H1 (cell line): ENCODE data around the gene AFF1. TPM values are rescaled to one million over a fixed set of nuclear protein-coding genes. Genes with fewer than 3 reads are reported as not detected.

ENCODE experiments used
- CTCF ChIA-PET: fragments of 300-600 bp; sonication (Branson Sonifier 250); formaldehyde crosslinking; loops from one replicate; lab custom pipeline; 2021; ENCODE audit not compliant: partially characterized antibody; lab: Charles Lee
- POLR2A ChIA-PET: fragments of 300-600 bp; sonication (Branson Sonifier 250); formaldehyde crosslinking; loops from one replicate; lab custom pipeline; 2021; ENCODE audit warnings: inconsistent platforms; ENCODE audit not compliant: partially characterized antibody; lab: Charles Lee
- DNase-seq, 2 experiments: peaks; one replicate each; pipeline versions ENCODE4 v3.0.0 to v3.0.0-alpha.2; 2010 to 2022; ENCODE audit warnings: low spot score in 2 of 2, low read depth in 1 of 2, mixed read lengths in 1 of 2
- FAIRE-seq: peaks from 2 replicates; lab custom pipeline; 2011; peaks lifted over from hg19 to GRCh38; lab: Jason Lieb, UNC
- H2AFZ ChIP-seq: 2 replicates; pipeline ENCODE4 v1.8.1; 2012; ENCODE audit warnings: low read length, inconsistent platforms
- H2AK5ac ChIP-seq: 2 replicates; pipeline ENCODE4 v1.6.1; 2013; ENCODE audit warnings: low read depth, low read length
- H2BK120ac ChIP-seq: replicated peaks from 2 replicates; pipeline ENCODE3; 2013; ENCODE audit warnings: low read depth, low read length, inconsistent platforms
- H2BK12ac ChIP-seq: 2 replicates; pipeline ENCODE4 v1.6.1; 2013; ENCODE audit warnings: low read depth, low read length
- H2BK15ac ChIP-seq: 2 replicates; pipeline ENCODE4 v1.6.1; 2013; ENCODE audit warnings: low read length
- H2BK20ac ChIP-seq: 2 replicates; pipeline ENCODE4 v1.6.1; 2013; ENCODE audit warnings: low read length
- H2BK5ac ChIP-seq: 2 replicates; pipeline ENCODE4 v1.6.1; 2013; ENCODE audit warnings: low read depth, low read length
- H3K14ac ChIP-seq: 2 replicates; pipeline ENCODE4 v1.6.1; 2013; ENCODE audit warnings: inconsistent platforms; ENCODE audit not compliant: insufficient read length
- H3K18ac ChIP-seq: 2 replicates; pipeline ENCODE4 v1.6.1; 2013; ENCODE audit warnings: low read length; ENCODE audit errors: extremely low read depth
- H3K23ac ChIP-seq: 2 replicates; pipeline ENCODE4 v1.6.1; 2013; ENCODE audit warnings: inconsistent platforms; ENCODE audit not compliant: insufficient read length
- H3K23me2 ChIP-seq: 2 replicates; pipeline ENCODE4 v1.6.1; 2013; ENCODE audit warnings: low read depth, low read length
- H3K27ac ChIP-seq: 2 replicates; pipeline ENCODE4 v1.6.1; 2011; ENCODE audit warnings: low read depth, low read length, inconsistent platforms
- H3K27me3 ChIP-seq, 4 experiments: replicated peaks in 1 of 4; 1 replicate in 1 of 4; 2 replicates in 3 of 4; pipeline versions ENCODE4 v1.6.1 to v1.8.1; 2011 to 2013; ENCODE audit warnings: low read length in 3 of 4, mild to moderate bottlenecking in 3 of 4, inconsistent platforms in 2 of 4, mixed read lengths in 2 of 4, moderate library complexity in 1 of 4; ENCODE audit not compliant: control insufficient read depth in 3 of 4, insufficient read depth in 3 of 4; ENCODE audit errors: extremely low read depth in 1 of 4
- H3K36me3 ChIP-seq, 4 experiments: 2 replicates each; pipeline versions ENCODE4 v1.6.1 to v1.8.1; 2011 to 2013; ENCODE audit warnings: mild to moderate bottlenecking in 4 of 4, low read length in 3 of 4, moderate library complexity in 2 of 4, control low read depth in 1 of 4, inconsistent platforms in 1 of 4; ENCODE audit not compliant: insufficient read depth in 4 of 4, control insufficient read depth in 2 of 4
- H3K4ac ChIP-seq: replicated peaks from 2 replicates; pipeline ENCODE3; 2013; ENCODE audit warnings: low read length, low read depth, mixed read lengths, inconsistent platforms; ENCODE audit not compliant: insufficient read length
- H3K4me1 ChIP-seq, 4 experiments: replicated peaks in 1 of 4; 1 replicate in 1 of 4; 2 replicates in 3 of 4; pipeline versions ENCODE4 v1.6.1 to v1.8.1; 2011 to 2013; ENCODE audit warnings: low read length in 3 of 4, inconsistent platforms in 2 of 4, mixed read lengths in 1 of 4; ENCODE audit not compliant: insufficient read depth in 4 of 4, control insufficient read depth in 3 of 4
- H3K4me2 ChIP-seq, 2 experiments: 2 replicates each; pipeline versions ENCODE4 v1.6.1 to v1.8.1; 2011 to 2013; ENCODE audit warnings: low read depth in 2 of 2, low read length in 2 of 2, control low read depth in 1 of 2, inconsistent platforms in 1 of 2, mild to moderate bottlenecking in 1 of 2; ENCODE audit not compliant: insufficient read depth in 1 of 2
- H3K4me3 ChIP-seq, 4 experiments: fragments of 200-600, 300-600 bp in 1 of 4; sonication (generic), shearing (Covaris generic), sonication (Bioruptor Twin) in 1 of 4; 2 replicates each; pipeline versions ENCODE4 v1.5.1 to v1.8.1; 2011 to 2016; ENCODE audit warnings: low read length in 4 of 4, low read depth in 3 of 4, control low read depth in 2 of 4, inconsistent platforms in 2 of 4, mild to moderate bottlenecking in 2 of 4, mixed read lengths in 1 of 4, moderate library complexity in 1 of 4; ENCODE audit not compliant: insufficient read depth in 2 of 4; ENCODE audit errors: extremely low read depth in 1 of 4
- H3K56ac ChIP-seq: replicated peaks from 2 replicates; pipeline ENCODE3; 2013; ENCODE audit warnings: low read depth, mild to moderate bottlenecking, mixed read lengths, low read length, inconsistent platforms; ENCODE audit not compliant: insufficient read length
- H3K79me1 ChIP-seq: 2 replicates; pipeline ENCODE4 v1.6.1; 2013; ENCODE audit warnings: low read depth, low read length, control low read depth
- H3K79me2 ChIP-seq, 2 experiments: 2 replicates each; pipeline versions ENCODE4 v1.6.1 to v1.8.1; 2012 to 2013; ENCODE audit warnings: low read length in 2 of 2, mild to moderate bottlenecking in 2 of 2, inconsistent platforms in 1 of 2; ENCODE audit not compliant: insufficient read depth in 2 of 2, control insufficient read depth in 1 of 2
- H3K9ac ChIP-seq, 4 experiments: replicated peaks in 1 of 4; 1 replicate in 1 of 4; 2 replicates in 3 of 4; pipeline versions ENCODE4 v1.6.1 to v1.8.1; 2011 to 2013; ENCODE audit warnings: low read depth in 3 of 4, low read length in 3 of 4, control low read depth in 2 of 4, mild to moderate bottlenecking in 2 of 4, moderate library complexity in 2 of 4, inconsistent platforms in 1 of 4; ENCODE audit errors: extremely low read depth in 1 of 4
- H3K9me3 ChIP-seq, 2 experiments: 2 replicates each; pipeline versions ENCODE4 v1.6.1 to v1.8.1; 2012 to 2013; ENCODE audit warnings: mild to moderate bottlenecking in 2 of 2, moderate library complexity in 2 of 2, control low read depth in 1 of 2, inconsistent platforms in 1 of 2, low read depth in 1 of 2, low read length in 1 of 2, mixed read lengths in 1 of 2; ENCODE audit not compliant: insufficient read depth in 2 of 2
- H4K20me1 ChIP-seq, 2 experiments: replicated peaks in 1 of 2; 2 replicates each; pipeline versions ENCODE3 to v1.8.1; 2011 to 2013; ENCODE audit warnings: inconsistent platforms in 2 of 2, low read length in 2 of 2, mild to moderate bottlenecking in 1 of 2; ENCODE audit not compliant: insufficient read depth in 2 of 2, control insufficient read depth in 1 of 2
- H4K5ac ChIP-seq: 2 replicates; pipeline ENCODE4 v1.6.1; 2013; ENCODE audit warnings: low read length, low read depth, mixed read lengths, inconsistent platforms; ENCODE audit not compliant: insufficient read length
- H4K8ac ChIP-seq: 2 replicates; pipeline ENCODE4 v1.8.0; 2013; ENCODE audit warnings: mild to moderate bottlenecking, moderate library complexity, low read length, inconsistent platforms; ENCODE audit not compliant: insufficient read depth; ENCODE audit errors: extremely low read depth
- H4K91ac ChIP-seq: replicated peaks from 2 replicates; pipeline ENCODE3; 2013; ENCODE audit warnings: low read length, mixed read lengths, inconsistent platforms; ENCODE audit not compliant: insufficient read length
- ATF2 ChIP-seq: IDR thresholded peaks from 2 replicates; pipeline ENCODE4 v1.6.1; 2012; ENCODE audit warnings: low read length, inconsistent platforms
- BRCA1 ChIP-seq: IDR thresholded peaks from 2 replicates; pipeline ENCODE4 v1.6.1; 2012; ENCODE audit warnings: low read depth, low read length, improper control_type of control experiment
- CBX5 ChIP-seq: fragments of 300-800, 300-1000 bp; sonication (generic); IDR thresholded peaks from 2 replicates; pipeline ENCODE4 v1.7.1; 2016; ENCODE audit warnings: antibody characterized with exemption, low read length, low read depth
- NANOG ChIP-seq: IDR thresholded peaks from 2 replicates; pipeline ENCODE4 v1.6.1; 2011; ENCODE audit warnings: low read length, low read depth, mild to moderate bottlenecking, inconsistent platforms; ENCODE audit not compliant: insufficient read depth, poor library complexity, severe bottlenecking
- RFX5 ChIP-seq: IDR thresholded peaks from 2 replicates; pipeline ENCODE4 v1.6.1; 2011; ENCODE audit warnings: low read depth, low read length, improper control_type of control experiment, borderline replicate concordance
- SIRT6 ChIP-seq: IDR thresholded peaks from one replicate; pipeline ENCODE4 v1.7.1; 2012; ENCODE audit warnings: low read length, inconsistent platforms
- USF2 ChIP-seq: IDR thresholded peaks from 2 replicates; pipeline ENCODE4 v1.6.1; 2011; ENCODE audit warnings: low read length, improper control_type of control experiment
- WGBS, 2 experiments: shearing (Covaris generic) in 1 of 2; methylation state at CpG; one replicate each; pipeline versions ENCODE4 v1.1.6 to v1.1.7; 2013 to 2015; ENCODE audit warnings: low lambda C conversion rate in 2 of 2, mixed read lengths in 2 of 2, inconsistent platforms in 1 of 2, low coverage in 1 of 2, missing lambda C conversion rate in 1 of 2; ENCODE audit not compliant: insufficient replicate concordance in 2 of 2, insufficient coverage in 1 of 2, insufficient read length in 1 of 2; ENCODE audit errors: extremely low coverage in 1 of 2, missing lambda C conversion rate in 1 of 2; 5-methylcytosine and 5-hydroxymethylcytosine counted together
- polyA plus RNA-seq, 7 experiments: library from polyadenylated mRNA; depleted of rRNA in 3 of 7; stranded (reverse) in 5 of 7; unstranded in 2 of 7; fragments of >200 nt in 5 of 7; fragments of 200-250 nt in 2 of 7; gene quantifications; 1 replicate in 5 of 7; 2 replicates in 1 of 7; 4 replicates in 1 of 7; pipeline versions ENCODE4 v1.2.1 to v1.2.3, GENCODE V29; 2011 to 2013; ENCODE audit warnings: missing spikeins in 2 of 7, mixed read lengths in 2 of 7
- total RNA-seq: library from RNA; stranded (reverse); fragmentation: NEBNext Ultra II Directional; extraction: Animal tissue kit (Norgen Biotek cat#: 25700); gene quantifications from 2 replicates; pipeline ENCODE4 v1.2.1, GENCODE V29; 2021

The AFF1 gene
- total and polyA plus RNA-seq, 2 of the 8 experiments (the other 6 are each of a cell fraction or from before 2014, with no cell fraction given) = 14.8 to 85.5 TPM

- Histone ChIP-seq H2AK5ac (no peak overlapping the region), H3K79me2 (peaks cover 0 to 59% of the 10 kb centered on the region in 2 experiments; a peak in 2 of 4 replicates), H3K14ac (no peak overlapping the region), H3K79me1 (peaks cover 5% of the 10 kb centered on the region; the same call in 1 of the 2 replicates), H2BK12ac (no peak overlapping the region), H2AFZ (no peak overlapping the region), H2BK20ac (no peak overlapping the region), H3K23me2 (no peaks in the 10 kb centered on the region), H3K23ac (no peak overlapping the region), H2BK120ac (no peak overlapping the region), H2BK5ac (no peak overlapping the region; the same call in 1 of the 2 replicates), H3K18ac (no peak overlapping the region), H3K36me3 (peaks cover 0 to 11% (median 1%) of the 10 kb centered on the region in 4 experiments; a peak in 2 of 8 replicates), H3K4me2 (no peak overlapping the region), H3K4ac (no peak overlapping the region), H4K20me1 (peaks cover 0 to 4% of the 10 kb centered on the region in 2 experiments), H3K9ac (no peak overlapping the region), H4K8ac (no peak overlapping the region), H3K4me3 (no peak overlapping the region), H3K27ac (no peak overlapping the region), H4K5ac (no peak overlapping the region), H4K91ac (no peak overlapping the region), H3K4me1 (peaks cover 0 to 9% (median 0%) of the 10 kb centered on the region in 4 experiments; a peak in 3 of 7 replicates), H3K27me3 (no peaks in the 10 kb centered on the region), H2BK15ac (no peak overlapping the region), H3K9me3 (no peaks in the 10 kb centered on the region; a peak in 1 of 4 replicates), H3K56ac (no peak overlapping the region)
- no peak for TF ChIP-seq RFX5
- TF ChIP-seq CBX5 = no peak
- TF ChIP-seq ATF2 = no peak
- TF ChIP-seq SIRT6 = no peak
- no peak for TF ChIP-seq NANOG
- no peak for TF ChIP-seq BRCA1
- TF ChIP-seq USF2 = no peak
- CTCF ChIA-PET = interaction anchor here (0.5 kb wide), 1 partner anchor 45 kb away, joined by 3 read pairs; no protein-coding TSS in a partner anchor
- DNase-seq (no peak), FAIRE-seq (no peak)
- POLR2A ChIA-PET = interaction anchor here (1.1 kb wide), 1 partner anchor 129 kb away, joined by 4 read pairs; no protein-coding TSS in a partner anchor
- 76% methylated on average over 6 of the region's 6 CpGs; no CpG with 5 or more reads in 1 of the 2 experiments for WGBS, 2 experiments
Measured at GRCh38 chr4:87065021-87065420, 130.2 kb downstream of the AFF1 start.
